B cell (primary cell): ENCODE results near the gene VPS25.

Experiments used
- EZH2 ChIP-seq: IDR thresholded peaks from 2 replicates; pipeline ENCODE4 v1.6.1; 2012; ENCODE audit warnings: borderline replicate concordance, low read depth, mild to moderate bottlenecking, moderate library complexity, low read length; ENCODE audit not compliant: insufficient read depth, poor library complexity, severe bottlenecking
- TF ChIP-seq, protein P1 (sequence below): fragments of 200-600 bp; IDR thresholded peaks from one replicate; pipeline ENCODE4 v1.8.0; 2022; ENCODE audit warnings: antibody characterized with exemption, mild to moderate bottlenecking

DNA sequence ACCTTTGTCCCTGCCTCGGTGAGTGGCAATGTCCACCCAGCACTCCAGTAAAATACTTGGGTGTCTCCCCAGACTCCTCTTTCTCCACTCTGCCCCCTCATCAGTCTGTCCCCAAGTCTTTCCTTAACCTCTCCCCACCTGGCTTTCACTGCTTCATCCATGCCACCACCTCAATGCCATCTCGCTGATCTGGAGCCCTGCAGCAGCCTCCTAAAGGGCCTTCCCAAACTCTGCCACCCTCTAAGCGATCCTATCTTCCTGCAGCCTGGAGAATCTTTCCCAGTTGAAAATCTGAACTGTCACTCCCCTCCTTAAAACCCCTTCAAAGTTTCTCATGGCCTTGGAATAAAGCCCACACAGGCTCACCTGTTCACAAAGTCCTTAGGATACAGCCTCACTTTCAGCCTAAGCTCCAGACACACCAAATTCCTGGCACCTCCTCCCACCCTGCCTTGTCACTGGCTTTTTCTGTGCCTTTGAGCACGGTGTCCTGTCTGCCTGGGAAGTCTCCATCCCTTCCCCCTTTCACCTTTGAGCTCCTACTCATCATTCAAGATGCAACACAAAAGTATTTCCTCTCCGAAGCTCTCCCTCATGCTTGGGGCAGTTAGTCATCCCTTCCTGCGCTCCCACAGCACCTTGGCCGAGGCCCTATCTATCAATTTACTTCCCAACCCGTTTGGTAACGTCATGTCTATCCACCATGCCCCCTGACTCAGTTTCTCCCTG, 10.0 kb downstream of the VPS25 start:
- TF ChIP-seq, protein P1, sequence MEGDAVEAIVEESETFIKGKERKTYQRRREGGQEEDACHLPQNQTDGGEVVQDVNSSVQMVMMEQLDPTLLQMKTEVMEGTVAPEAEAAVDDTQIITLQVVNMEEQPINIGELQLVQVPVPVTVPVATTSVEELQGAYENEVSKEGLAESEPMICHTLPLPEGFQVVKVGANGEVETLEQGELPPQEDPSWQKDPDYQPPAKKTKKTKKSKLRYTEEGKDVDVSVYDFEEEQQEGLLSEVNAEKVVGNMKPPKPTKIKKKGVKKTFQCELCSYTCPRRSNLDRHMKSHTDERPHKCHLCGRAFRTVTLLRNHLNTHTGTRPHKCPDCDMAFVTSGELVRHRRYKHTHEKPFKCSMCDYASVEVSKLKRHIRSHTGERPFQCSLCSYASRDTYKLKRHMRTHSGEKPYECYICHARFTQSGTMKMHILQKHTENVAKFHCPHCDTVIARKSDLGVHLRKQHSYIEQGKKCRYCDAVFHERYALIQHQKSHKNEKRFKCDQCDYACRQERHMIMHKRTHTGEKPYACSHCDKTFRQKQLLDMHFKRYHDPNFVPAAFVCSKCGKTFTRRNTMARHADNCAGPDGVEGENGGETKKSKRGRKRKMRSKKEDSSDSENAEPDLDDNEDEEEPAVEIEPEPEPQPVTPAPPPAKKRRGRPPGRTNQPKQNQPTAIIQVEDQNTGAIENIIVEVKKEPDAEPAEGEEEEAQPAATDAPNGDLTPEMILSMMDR = no peak
- TF ChIP-seq EZH2 = no peak
